Right lobe of liver (tissue), 6 donors: ENCODE measurements around the gene KIRREL3. TPM values are rescaled to one million over a fixed set of nuclear protein-coding genes. Genes with fewer than 3 reads are reported as not detected.

Source experiments
- ATAC-seq, 4 donors: fragments of 200-7000 bp; cut with Tn5 transposase; one replicate each; pipeline ENCODE4 v1.9.1; 2020; ENCODE audit warnings: mild to moderate bottlenecking in 4 of 4, moderate library complexity in 4 of 4
- DNase-seq, 3 donors: peaks; one replicate each; pipeline ENCODE4 v3.0.0-alpha.2; 2020
- H3K27ac ChIP-seq, 3 donors: fragments of 200-600 bp; one replicate each; pipeline ENCODE4 v1.8.0; 2022
- H3K27me3 ChIP-seq, 2 donors: fragments of 200-600 bp; one replicate each; pipeline ENCODE4 v1.8.0; 2022
- H3K36me3 ChIP-seq, 4 donors: fragments of 200-600 bp; sonication (generic) in 1 of 4; one replicate each; pipeline versions ENCODE4 v1.5.1 to v1.8.0; 2017 to 2022; ENCODE audit warnings: control low read depth in 1 of 4
- H3K4me1 ChIP-seq, 4 donors: fragments of 200-600 bp; sonication (generic) in 1 of 4; one replicate each; pipeline versions ENCODE4 v1.5.1 to v1.8.0; 2017 to 2022; ENCODE audit warnings: control low read depth in 1 of 4
- H3K4me3 ChIP-seq, 3 donors: fragments of 200-600 bp; one replicate each; pipeline ENCODE4 v1.8.0; 2022
- H3K9me3 ChIP-seq, 4 donors: fragments of 200-600 bp; sonication (generic) in 1 of 4; one replicate each; pipeline versions ENCODE4 v1.5.1 to v1.8.0; 2017 to 2022; ENCODE audit warnings: control low read depth in 1 of 4
- POLR2A ChIP-seq: fragments of 450-650 bp; IDR thresholded peaks from one replicate; pipeline ENCODE4 v1.6.1; 2017; ENCODE audit warnings: antibody characterized with exemption, mild to moderate bottlenecking
- WGBS: methylation state at CpG from one replicate; pipeline ENCODE4 v1.1.6; 2018; ENCODE audit warnings: low coverage, low lambda C conversion rate; ENCODE audit not compliant: insufficient coverage; ENCODE audit errors: missing lambda C conversion rate; 5-methylcytosine and 5-hydroxymethylcytosine counted together
- intact Hi-C, 2 donors: fragments of 100-400 bp; cut with DNase I; formaldehyde crosslinking; loops; one replicate each; pipeline versions ENCODE4 v1.11.2 to v1.14.1; 2022
- total RNA-seq, 6 experiments: library from RNA; depleted of rRNA in 2 of 6; stranded (reverse); fragments of >200 nt in 2 of 6; fragmentation: NEBNext Ultra II Directional in 3 of 6; extraction: Animal tissue kit (Norgen Biotek cat#: 25700) in 3 of 6; gene quantifications; one replicate each; pipeline versions ENCODE4 v1.1.0 to v1.2.4, GENCODE V29; 2016 to 2023
- TF ChIP-seq, protein P1 (sequence below), 4 donors: fragments of 200-600 bp in 3 of 4; fragments of 450-650 bp in 1 of 4; IDR thresholded peaks; one replicate each; pipeline versions ENCODE4 v1.5.1 to v1.8.0; 2016 to 2022; ENCODE audit warnings: antibody characterized with exemption in 4 of 4, mild to moderate bottlenecking in 2 of 4
- donor health status: DM: no; HTN: yes; CAD: no.
- donor health status: DM: no; HTN: no; CAD: no.
- donor health status: DM: no; HTN: no; CAD: no.
- donor health status: DM: no; HTN: yes; CAD: no.
- donor health status: DM: no; HTN: yes; CAD: no.

Gene KIRREL3
- total RNA-seq, 6 experiments from 2014 or later: not detected

DNA sequence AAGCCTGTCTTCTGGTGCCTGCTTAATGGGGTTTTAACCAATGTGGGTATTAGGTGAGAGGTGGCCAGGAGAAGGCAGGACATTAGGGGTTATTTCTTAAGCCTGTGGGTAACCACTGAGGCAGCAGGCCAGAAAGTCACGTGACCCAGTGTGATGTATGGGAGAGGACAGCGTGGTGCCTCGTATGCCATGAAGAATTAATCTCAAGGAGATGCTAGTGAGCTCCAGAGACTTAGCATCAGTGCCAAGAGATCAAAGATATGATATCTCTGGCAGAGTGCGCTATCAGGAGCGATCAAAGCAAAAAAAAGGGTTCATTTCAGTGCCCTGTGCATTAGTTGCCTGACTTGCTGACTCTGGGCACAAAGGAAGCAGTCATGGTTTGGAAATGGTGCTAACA is 275.5 kb downstream of the KIRREL3 start:
- no peaks in the 10 kb centered on the region for H3K4me1 ChIP-seq
- no peak overlapping the region for H3K27ac ChIP-seq
- no peaks in the 10 kb centered on the region for H3K27me3 ChIP-seq
- TF ChIP-seq, protein P1, sequence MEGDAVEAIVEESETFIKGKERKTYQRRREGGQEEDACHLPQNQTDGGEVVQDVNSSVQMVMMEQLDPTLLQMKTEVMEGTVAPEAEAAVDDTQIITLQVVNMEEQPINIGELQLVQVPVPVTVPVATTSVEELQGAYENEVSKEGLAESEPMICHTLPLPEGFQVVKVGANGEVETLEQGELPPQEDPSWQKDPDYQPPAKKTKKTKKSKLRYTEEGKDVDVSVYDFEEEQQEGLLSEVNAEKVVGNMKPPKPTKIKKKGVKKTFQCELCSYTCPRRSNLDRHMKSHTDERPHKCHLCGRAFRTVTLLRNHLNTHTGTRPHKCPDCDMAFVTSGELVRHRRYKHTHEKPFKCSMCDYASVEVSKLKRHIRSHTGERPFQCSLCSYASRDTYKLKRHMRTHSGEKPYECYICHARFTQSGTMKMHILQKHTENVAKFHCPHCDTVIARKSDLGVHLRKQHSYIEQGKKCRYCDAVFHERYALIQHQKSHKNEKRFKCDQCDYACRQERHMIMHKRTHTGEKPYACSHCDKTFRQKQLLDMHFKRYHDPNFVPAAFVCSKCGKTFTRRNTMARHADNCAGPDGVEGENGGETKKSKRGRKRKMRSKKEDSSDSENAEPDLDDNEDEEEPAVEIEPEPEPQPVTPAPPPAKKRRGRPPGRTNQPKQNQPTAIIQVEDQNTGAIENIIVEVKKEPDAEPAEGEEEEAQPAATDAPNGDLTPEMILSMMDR (IDR thresholded peaks at IDR 0.05): no peak
- no peak for TF ChIP-seq POLR2A
- H3K9me3 ChIP-seq: no peaks in the 10 kb centered on the region
- no peak for DNase-seq
- no peak for ATAC-seq
- WGBS: 81% methylated on average over 5 of the region's 5 CpGs
- no peak overlapping the region for H3K4me3 ChIP-seq
- H3K36me3 ChIP-seq: no peaks in the 10 kb centered on the region
- intact Hi-C loops: no loop called here

DNA sequence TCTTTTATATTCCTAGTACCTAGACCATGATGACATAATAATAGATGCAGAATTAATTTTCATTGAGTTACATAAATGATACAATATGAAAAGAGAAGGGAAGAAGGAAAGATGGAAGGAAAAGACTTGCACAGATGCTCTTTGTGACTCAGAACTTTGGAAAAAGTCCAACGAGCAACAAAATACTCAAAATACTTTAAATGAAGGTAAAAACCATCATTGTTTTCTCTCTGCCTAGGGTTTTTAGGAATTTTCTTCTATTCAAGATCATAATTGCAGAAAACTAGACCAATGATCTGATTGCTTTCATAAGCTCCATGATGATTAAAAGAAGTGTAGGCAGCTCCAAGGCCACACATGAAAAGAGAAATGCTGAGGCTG is 276.9 kb downstream of the KIRREL3 start:
- no peaks in the 10 kb centered on the region for H3K36me3 ChIP-seq
- TF ChIP-seq, protein P1 (IDR thresholded peaks at IDR 0.05): no peak
- TF ChIP-seq POLR2A: no peak
- no peaks in the 10 kb centered on the region for H3K4me1 ChIP-seq
- H3K4me3 ChIP-seq: no peak overlapping the region
- intact Hi-C loops: no loop called here
- WGBS: 65% methylated on average over 1 of the region's 1 CpG
- no peak overlapping the region for H3K27ac ChIP-seq
- no peaks in the 10 kb centered on the region for H3K27me3 ChIP-seq
- H3K9me3 ChIP-seq: no peaks in the 10 kb centered on the region
- DNase-seq (no peak), ATAC-seq (no peak)

DNA sequence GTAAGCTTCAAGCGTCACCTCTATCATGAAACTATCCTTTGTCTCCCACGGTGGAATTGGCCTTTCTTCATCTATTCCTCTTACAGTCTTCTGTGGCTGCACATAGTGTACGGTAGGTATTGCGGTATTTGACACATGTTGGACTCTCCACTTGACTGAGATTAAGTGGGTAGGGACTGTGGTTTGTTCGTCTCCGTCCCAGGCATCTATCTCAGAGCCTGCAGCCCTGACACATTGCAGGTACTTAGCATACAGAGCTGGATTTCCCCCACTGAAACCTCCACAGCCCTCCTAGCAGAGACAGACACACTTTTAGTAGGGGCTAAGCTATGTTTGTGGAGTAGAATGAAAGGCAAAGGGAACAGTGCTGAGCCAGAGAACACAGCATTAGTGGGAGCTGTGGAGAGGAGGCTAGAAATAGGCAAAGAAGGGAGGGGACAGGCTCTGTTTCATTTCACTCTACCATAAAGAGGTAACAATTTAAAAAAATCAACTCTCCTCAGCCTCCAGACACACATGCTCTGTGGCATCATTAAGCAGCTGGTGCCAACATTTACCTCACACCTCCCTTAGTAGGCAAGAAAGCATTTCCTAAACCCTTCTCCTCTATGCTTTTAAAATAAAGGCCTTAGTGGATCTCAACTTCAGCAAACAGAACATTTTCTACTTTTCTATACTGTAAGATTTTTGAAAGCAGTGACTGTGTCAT is 277.5 kb downstream of the KIRREL3 start:
- no peaks in the 10 kb centered on the region for H3K27me3 ChIP-seq
- H3K27ac ChIP-seq: no peak overlapping the region
- H3K36me3 ChIP-seq: no peaks in the 10 kb centered on the region
- H3K9me3 ChIP-seq: no peaks in the 10 kb centered on the region
- no peaks in the 10 kb centered on the region for H3K4me1 ChIP-seq
- ATAC-seq: no peak
- WGBS: 82% methylated on average over 6 of the region's 6 CpGs
- no peak for TF ChIP-seq POLR2A
- TF ChIP-seq, protein P1 (IDR thresholded peaks at IDR 0.05): no peak
- H3K4me3 ChIP-seq: no peak overlapping the region
- DNase-seq: no peak
- intact Hi-C loops: no loop called here

DNA sequence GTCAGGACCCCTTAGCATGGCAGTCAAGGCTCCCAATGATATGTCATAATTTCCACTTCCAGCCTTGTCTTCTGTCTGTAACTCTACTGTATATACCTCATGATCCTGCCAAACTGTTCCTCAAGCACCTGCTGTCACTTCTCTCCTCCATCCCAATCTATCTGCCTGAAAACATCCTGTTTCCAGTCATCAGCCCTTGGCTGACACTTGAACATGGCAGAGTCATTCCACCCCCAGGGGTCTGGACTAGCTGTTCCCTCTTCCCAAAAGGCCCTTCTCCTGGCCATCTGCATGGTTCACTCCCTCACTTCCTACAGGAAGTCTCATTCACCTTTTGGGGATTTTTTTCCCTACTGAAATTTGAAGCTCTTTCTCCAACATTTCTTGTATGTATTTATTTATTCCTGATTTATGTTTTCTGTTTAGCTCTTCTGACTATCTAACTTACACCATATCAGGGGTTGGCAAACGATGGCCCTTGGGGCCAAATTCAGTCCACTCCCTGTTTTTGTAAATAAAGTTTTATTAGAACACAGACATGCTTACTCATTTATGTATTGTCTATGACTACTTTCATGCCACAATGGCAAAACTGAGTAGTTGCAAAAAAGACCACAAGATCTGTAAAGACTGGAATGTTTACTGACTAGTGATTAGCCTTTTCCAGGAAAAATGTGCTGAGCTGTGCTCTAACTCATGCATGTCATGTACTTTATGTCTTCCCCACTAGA is 278.4 kb downstream of the KIRREL3 start:
- Histone ChIP-seq H3K36me3 (no peaks in the 10 kb centered on the region), H3K4me1 (no peaks in the 10 kb centered on the region), H3K9me3 (no peaks in the 10 kb centered on the region), H3K4me3 (no peak overlapping the region), H3K27me3 (no peaks in the 10 kb centered on the region), H3K27ac (no peak overlapping the region)
- 73% methylated on average over 1 of the region's 1 CpG for WGBS
- TF ChIP-seq, protein P1 (IDR thresholded peaks at IDR 0.05): no peak
- no peak for TF ChIP-seq POLR2A
- no peak for ATAC-seq
- intact Hi-C loops: no loop called here
- no peak for DNase-seq
